Stimulated activated CD8-positive, alpha-beta memory T cell treated with anti-CD3 and anti-CD28 coated beads, Interleukin-15, amount 100 ng/mL, for 48 hours (primary cell): ENCODE data around the gene TMEM100.
"Not testable (repeated sequence)": the region's sequence is repeated elsewhere in the genome, so short reads cannot be mapped to it uniquely, and the experiment has no call there.

Experiments used
- DNase-seq, 2 donors: peaks; one replicate each; pipeline ENCODE4 v3.0.0-alpha.2; 2020; ENCODE audit warnings: low read depth in 2 of 2

The TMEM100 gene

GRCh38 chr17:55687037-55687436, 35.6 kb downstream of the TMEM100 start:
- DNase-seq, result no peak

- DNase-seq, result no peak
These were observed 38.9 kb downstream of the TMEM100 start for GRCh38 chr17:55683550-55684315.

GRCh38 chr17:55681342-55681700, 41.3 kb downstream of the TMEM100 start:
- no peak for DNase-seq

GRCh38 chr17:55680686-55681341, 41.9 kb downstream of the TMEM100 start:
- no peak for DNase-seq

- DNase-seq, result no peak
These were observed 45.2 kb downstream of the TMEM100 start for GRCh38 chr17:55677446-55677845.

- no peak for DNase-seq
These were observed 46.4 kb downstream of the TMEM100 start for GRCh38 chr17:55676274-55676673.

- no peak for DNase-seq
These were observed 48.7 kb downstream of the TMEM100 start for GRCh38 chr17:55673743-55674506.

GRCh38 chr17:55672585-55673501, 49.8 kb downstream of the TMEM100 start:
- DNase-seq, result no peak

GRCh38 chr17:55672010-55672409, 50.7 kb downstream of the TMEM100 start:
- DNase-seq, result not testable (repeated sequence)
